ACC112 (cell line): Measurements from ENCODE around the gene LRRC74B.

Experiments
- H2AFZ ChIP-seq: fragments of 200-600 bp; sonication (generic); one replicate; pipeline ENCODE4 v1.6.0; 2017; ENCODE audit warnings: antibody characterized with exemption, low read length; ENCODE audit not compliant: unreplicated experiment
- H3K27ac ChIP-seq: fragments of 200-600 bp; sonication (generic); 2 replicates; pipeline ENCODE4 v1.5.1; 2014; ENCODE audit warnings: low read depth, mild to moderate bottlenecking, antibody characterized with exemption, low read length, moderate library complexity
- H3K27me3 ChIP-seq: fragments of 200-600 bp; sonication (generic); 2 replicates; pipeline ENCODE4 v1.6.1; 2014; ENCODE audit warnings: mild to moderate bottlenecking, antibody characterized with exemption, low read length, moderate library complexity, mixed read lengths; ENCODE audit not compliant: insufficient read depth
- H3K36me3 ChIP-seq: fragments of 200-600 bp; sonication (generic); 2 replicates; pipeline ENCODE4 v1.6.1; 2016; ENCODE audit warnings: mild to moderate bottlenecking, antibody characterized with exemption, low read length, moderate library complexity, mixed read lengths; ENCODE audit not compliant: insufficient read depth
- H3K4me1 ChIP-seq: fragments of 200-600 bp; sonication (generic); one replicate; pipeline ENCODE4 v1.6.1; 2016; ENCODE audit warnings: low read length, mixed read lengths; ENCODE audit not compliant: insufficient read depth, unreplicated experiment, control insufficient read depth
- H3K4me3 ChIP-seq: fragments of 200-600 bp; sonication (generic); 2 replicates; pipeline ENCODE4 v1.5.1; 2014; ENCODE audit warnings: mild to moderate bottlenecking, low read depth, low read length
- H3K79me2 ChIP-seq: fragments of 200-600 bp; sonication (generic); one replicate; pipeline ENCODE4 v1.6.0; 2016; ENCODE audit warnings: low read length; ENCODE audit not compliant: control insufficient read depth, unreplicated experiment, insufficient read depth

Gene LRRC74B

DNA sequence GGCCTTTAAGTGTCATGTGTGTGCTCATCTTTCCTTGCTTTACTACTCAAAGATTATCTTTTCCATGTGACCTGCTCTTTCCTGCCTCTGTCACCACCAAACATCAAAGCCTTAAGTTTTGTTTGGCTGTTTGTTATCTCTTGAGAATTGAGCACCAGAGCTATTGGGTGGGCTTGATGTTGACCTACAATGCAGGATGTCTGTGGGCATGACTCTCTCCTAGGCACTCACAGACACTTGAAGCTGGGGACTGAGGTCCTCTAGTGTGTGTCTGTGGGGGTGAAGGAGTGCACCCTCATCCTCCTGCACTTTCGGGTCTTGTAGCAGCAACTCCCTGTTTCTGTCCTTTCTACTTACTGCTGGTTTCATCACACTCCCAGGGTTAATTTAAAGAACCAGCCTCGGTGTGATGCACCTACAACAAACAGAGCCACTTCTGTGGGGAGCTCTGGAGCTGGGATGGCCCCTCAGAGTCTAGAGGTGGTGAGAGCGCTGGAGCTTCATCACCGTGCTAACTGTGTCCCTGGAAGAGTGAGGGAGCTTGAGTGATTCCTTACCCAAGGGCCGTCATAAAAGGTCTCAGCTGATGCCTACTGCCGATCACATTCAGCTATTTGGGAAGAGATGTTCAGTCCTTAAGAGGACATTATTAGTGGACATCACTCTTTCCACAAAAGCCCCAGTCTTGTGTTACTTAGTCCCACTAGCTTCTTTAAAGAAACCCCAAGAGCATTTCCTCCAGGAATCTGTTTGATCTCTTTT, 56.3 kb downstream of the LRRC74B start:
- H2AFZ ChIP-seq: peak overlapping the region; percentile 25

DNA sequence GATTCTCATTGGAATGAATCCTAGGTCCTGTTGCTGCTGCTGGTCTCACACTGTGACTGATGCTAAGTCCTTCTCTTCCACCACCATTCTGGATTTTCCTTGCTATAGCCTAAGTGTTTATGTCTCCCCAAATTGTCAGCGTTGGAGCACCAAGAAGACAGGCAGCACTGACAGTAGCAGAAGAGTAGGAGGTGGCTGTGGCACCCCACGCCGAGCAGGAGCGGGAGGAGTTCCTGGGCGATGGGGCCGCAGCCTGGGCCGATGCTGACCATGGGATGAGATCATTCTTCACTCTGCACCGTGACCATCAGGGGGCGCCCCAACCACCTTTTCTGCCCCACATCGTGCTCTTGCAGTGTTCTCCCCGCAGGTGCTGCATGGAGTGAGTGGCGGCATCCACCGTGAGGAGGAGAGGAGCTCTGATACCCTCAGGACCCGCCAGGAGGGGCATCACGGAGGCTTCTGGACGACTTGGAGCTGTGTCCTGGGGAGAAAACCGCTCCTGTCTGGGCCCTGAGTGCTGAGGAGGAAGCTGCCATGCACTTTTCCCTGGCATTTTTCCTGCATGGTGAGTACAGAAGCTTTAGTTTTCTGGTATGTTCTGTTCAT, 57.0 kb downstream of the LRRC74B start:
- Histone ChIP-seq H3K4me1 (peaks cover 24% of the 10 kb centered on the region), H3K27me3 (no peaks in the 10 kb centered on the region), H2AFZ (peak overlapping the region; percentile 50), H3K36me3 (no peaks in the 10 kb centered on the region), H3K27ac (no peak overlapping the region), H3K79me2 (no peaks in the 10 kb centered on the region), H3K4me3 (peak overlapping the region; percentile 54; the same call in 1 of the 2 replicates)

More for the DNA sequence above, 56.3 kb downstream of the LRRC74B start:
- H3K4me3 ChIP-seq: no peak overlapping the region
- H3K36me3 ChIP-seq: no peaks in the 10 kb centered on the region
- H3K27me3 ChIP-seq: no peaks in the 10 kb centered on the region
- peaks cover 24% of the 10 kb centered on the region for H3K4me1 ChIP-seq
- no peaks in the 10 kb centered on the region for H3K79me2 ChIP-seq
- H3K27ac ChIP-seq: no peak overlapping the region; the same call in 1 of the 2 replicates

DNA sequence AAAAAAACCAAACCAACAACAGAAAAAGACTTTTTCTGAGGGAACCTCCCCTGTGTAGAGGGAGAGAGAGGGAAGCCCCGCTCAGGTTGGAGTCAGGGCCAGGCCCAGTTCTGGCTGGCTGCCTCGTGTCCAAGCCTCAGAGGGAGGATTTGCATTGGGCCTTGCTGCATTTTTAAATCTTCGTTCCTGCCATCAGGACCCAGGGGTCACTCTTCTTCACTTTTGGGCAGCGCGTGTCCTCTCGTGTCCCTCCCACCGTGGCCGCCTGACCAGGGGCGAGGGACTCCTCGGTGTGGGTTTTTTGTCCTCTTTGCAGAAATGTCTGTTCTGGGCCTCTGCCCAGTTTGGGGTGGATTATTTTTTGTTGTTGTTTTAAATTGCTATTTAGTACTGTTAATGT, 57.9 kb downstream of the LRRC74B start:
- Histone ChIP-seq H3K4me1 (peaks cover 24% of the 10 kb centered on the region), H3K4me3 (no peak overlapping the region), H3K27ac (no peak overlapping the region), H3K27me3 (no peaks in the 10 kb centered on the region), H3K36me3 (no peaks in the 10 kb centered on the region), H3K79me2 (no peaks in the 10 kb centered on the region), H2AFZ (no peak overlapping the region)

DNA sequence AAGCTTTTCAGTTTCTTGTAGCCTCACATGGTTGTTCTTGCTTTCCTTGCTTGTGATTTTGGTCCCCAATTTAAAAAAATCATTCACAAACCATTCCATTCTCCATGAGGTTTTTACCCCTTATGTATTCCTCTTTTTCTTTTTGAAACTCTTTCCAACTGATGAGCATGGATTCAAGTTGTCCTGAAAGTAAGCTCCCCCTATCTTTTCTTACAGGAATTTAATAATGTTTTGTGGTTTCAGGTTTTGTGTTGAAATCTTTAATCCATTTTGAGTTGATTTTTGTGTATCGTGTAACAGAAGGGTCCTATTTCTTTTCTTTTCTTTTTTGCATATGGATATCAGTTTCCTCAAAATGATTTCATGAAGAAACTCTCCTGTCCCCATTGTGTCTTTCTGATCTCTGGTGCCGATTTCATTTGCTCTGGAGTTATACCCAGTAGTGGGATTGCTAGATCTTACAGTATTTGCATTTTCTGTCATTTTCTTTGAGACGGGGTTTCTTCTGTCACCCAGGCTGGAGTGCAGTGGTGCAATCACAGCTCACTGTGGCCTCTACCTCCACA, 58.5 kb downstream of the LRRC74B start:
- H3K4me3 ChIP-seq: no peak overlapping the region

DNA sequence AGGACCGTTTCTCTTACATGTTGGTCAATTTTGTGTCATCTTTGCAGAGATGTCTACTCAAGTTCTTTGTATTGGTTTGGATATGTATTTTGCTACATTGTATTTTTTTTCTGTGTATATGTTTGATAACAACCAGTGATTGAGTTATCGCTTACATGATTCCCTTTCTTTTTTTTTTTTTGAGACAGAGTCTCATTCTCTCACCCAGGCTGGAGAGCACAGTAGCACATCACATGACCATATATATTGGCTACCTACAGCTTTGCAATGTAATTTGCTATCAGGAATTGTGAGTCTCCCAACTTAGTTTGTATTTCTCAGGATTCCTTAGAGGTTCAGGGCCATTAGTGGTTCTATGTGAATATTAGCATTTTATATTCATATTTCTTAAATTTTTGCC, 59.5 kb downstream of the LRRC74B start:
- Histone ChIP-seq H3K36me3 (no peaks in the 10 kb centered on the region), H3K4me1 (peaks cover 31% of the 10 kb centered on the region), H3K79me2 (no peaks in the 10 kb centered on the region), H3K4me3 (no peak overlapping the region), H2AFZ (no peak overlapping the region), H3K27ac (no peak overlapping the region), H3K27me3 (no peaks in the 10 kb centered on the region)

More for the DNA sequence above, 58.5 kb downstream of the LRRC74B start:
- Histone ChIP-seq H3K36me3 (no peaks in the 10 kb centered on the region), H3K27me3 (no peaks in the 10 kb centered on the region), H2AFZ (no peak overlapping the region), H3K4me1 (peaks cover 30% of the 10 kb centered on the region), H3K27ac (no peak overlapping the region), H3K79me2 (no peaks in the 10 kb centered on the region)

DNA sequence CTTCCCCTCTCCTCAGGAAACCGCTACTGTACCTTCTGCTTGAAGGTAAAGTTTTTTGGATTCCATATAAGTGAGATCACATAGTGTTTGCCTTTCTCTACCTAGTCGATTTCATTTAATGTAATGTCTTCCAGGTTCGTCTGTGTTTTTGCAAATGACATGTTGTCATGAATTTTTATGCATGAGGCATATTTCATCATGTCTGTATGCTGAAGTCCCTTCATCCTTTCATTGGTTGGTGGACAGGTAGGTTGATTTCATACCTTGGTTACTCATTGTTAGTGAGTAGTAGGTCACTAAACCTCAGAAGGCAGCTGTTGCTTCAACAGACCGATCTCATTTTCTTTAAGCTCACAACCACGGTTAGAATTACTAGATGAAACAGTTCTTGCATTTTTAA, 60.3 kb downstream of the LRRC74B start:
- Histone ChIP-seq H3K4me3 (no peak overlapping the region), H2AFZ (no peak overlapping the region), H3K36me3 (no peaks in the 10 kb centered on the region), H3K27me3 (no peaks in the 10 kb centered on the region), H3K27ac (no peak overlapping the region), H3K79me2 (no peaks in the 10 kb centered on the region), H3K4me1 (peaks cover 24% of the 10 kb centered on the region)

DNA sequence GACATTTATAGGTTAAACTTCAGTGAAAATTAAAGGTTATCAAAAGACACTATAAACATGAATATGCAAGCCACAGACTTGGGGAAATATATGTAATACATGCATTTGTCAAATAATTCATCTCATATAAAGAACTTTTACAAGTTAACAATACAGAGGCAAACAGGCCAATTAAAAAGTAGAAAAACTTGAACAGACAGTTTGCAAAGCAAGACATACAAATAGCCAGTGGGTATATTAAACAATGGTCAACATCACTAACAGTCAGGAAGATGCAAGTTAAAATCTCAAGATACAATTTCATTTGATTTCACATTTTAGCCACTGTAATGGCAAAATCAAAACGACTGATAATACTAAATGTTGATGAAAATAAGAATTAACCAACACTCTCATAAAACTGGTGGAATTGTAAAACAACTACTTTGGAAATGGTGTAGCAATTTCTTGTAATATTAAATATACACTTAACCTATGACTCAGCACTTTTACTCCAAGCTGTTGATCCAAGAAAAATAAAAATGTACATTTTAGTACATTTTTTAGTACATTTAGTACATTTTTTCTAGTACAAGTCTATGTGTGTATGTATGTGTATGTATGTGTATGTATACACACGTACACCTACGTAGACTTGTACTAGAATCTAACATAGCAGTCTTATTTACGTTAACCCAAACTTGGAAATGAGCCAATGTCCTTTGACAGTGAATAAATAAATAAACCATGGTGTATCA, 62.8 kb downstream of the LRRC74B start:
- Histone ChIP-seq H3K79me2 (no peaks in the 10 kb centered on the region), H3K4me3 (no peak overlapping the region), H3K27ac (no peak overlapping the region), H3K27me3 (no peaks in the 10 kb centered on the region), H3K4me1 (peaks cover 7% of the 10 kb centered on the region), H2AFZ (no peak overlapping the region), H3K36me3 (no peaks in the 10 kb centered on the region)
